ENCODE data around the gene C1orf115.

GRCh38 chr1:220726634-220727033, 36.5 kb downstream of the C1orf115 start:
- TF ChIP-seq CTCF (IDR thresholded peaks at IDR 0.05; ENCODE audit: insufficient read depth, low read length, poor library complexity, severe bottlenecking) (no peak), EZH2phosphoT487 (conservative IDR thresholded peaks at IDR 0.05; ENCODE audit: low read length) (no peak)
